ENCODE measurements around the gene NRAP.

- TF ChIP-seq POLR2AphosphoS5 (IDR thresholded peaks at IDR 0.05) (no peak), POLR2A (IDR thresholded peaks at IDR 0.05) (no peak)
These were observed 124.1 kb downstream of the NRAP start for GRCh38 chr10:113539789-113540188.
